ENCODE results near the gene CD248.

- TF ChIP-seq EZH2 (IDR thresholded peaks at IDR 0.05; ENCODE audit: borderline replicate concordance, low read length) (no peak), CTCF (conservative IDR thresholded peaks at IDR 0.05 in 1 of 2, IDR thresholded peaks at IDR 0.05 in 1 of 2; ENCODE audit: extremely low read depth in 1 of 2, insufficient read depth in 1 of 2, low read depth in 1 of 2, low read length in 2 of 2) (no peak)
Measured at GRCh38 chr11:66345316-66345649, 28.4 kb upstream of the CD248 start.
